RWPE2 (cell line): Measurements from ENCODE around the gene CHD1L.

ENCODE experiments used
- ATAC-seq: fragments of 200-7000 bp; cut with Tn5 transposase; 3 replicates; pipeline ENCODE4 v1.9.1; 2021; ENCODE audit warnings: low read depth
- DNase-seq: peaks from one replicate; pipeline ENCODE4 v3.0.0-alpha.2; 2020; ENCODE audit warnings: low spot score
- H3K27ac ChIP-seq: fragments of 450-650 bp; 2 replicates; pipeline ENCODE4 v1.5.1; 2017; ENCODE audit warnings: mild to moderate bottlenecking; ENCODE audit not compliant: poor library complexity, severe bottlenecking
- H3K27me3 ChIP-seq: fragments of 250-450 bp; sonication (Bioruptor Pico); 2 replicates; pipeline ENCODE4 v1.5.1; 2021; ENCODE audit warnings: mild to moderate bottlenecking, moderate library complexity; ENCODE audit not compliant: insufficient read depth, poor library complexity, severe bottlenecking
- H3K36me3 ChIP-seq: fragments of 250-450 bp; sonication (Bioruptor Pico); 2 replicates; pipeline ENCODE4 v1.5.1; 2020; ENCODE audit warnings: low read depth, mild to moderate bottlenecking, moderate library complexity
- H3K4me1 ChIP-seq: fragments of 250-450 bp; sonication (Bioruptor Pico); 2 replicates; pipeline ENCODE4 v1.5.1; 2021; ENCODE audit warnings: mild to moderate bottlenecking, moderate library complexity; ENCODE audit not compliant: insufficient read depth, poor library complexity, severe bottlenecking
- H3K4me3 ChIP-seq: fragments of 250-450 bp; sonication (Bioruptor Pico); 2 replicates; pipeline ENCODE4 v1.5.1; 2021; ENCODE audit warnings: mild to moderate bottlenecking, moderate library complexity; ENCODE audit not compliant: severe bottlenecking
- H3K9me3 ChIP-seq: fragments of 250-450 bp; sonication (Bioruptor Pico); 2 replicates; pipeline ENCODE4 v1.5.1; 2021; ENCODE audit warnings: mild to moderate bottlenecking, moderate library complexity; ENCODE audit not compliant: severe bottlenecking
- CTCF ChIP-seq: fragments of 450-650 bp; IDR thresholded peaks from one replicate; pipeline ENCODE4 v1.5.1; 2017; ENCODE audit warnings: mild to moderate bottlenecking, moderate library complexity; ENCODE audit not compliant: poor library complexity, severe bottlenecking

Gene CHD1L

GRCh38 chr1:147245129-147245528 is 2.6 kb downstream of the CHD1L start:
- ATAC-seq, result no peak
- H3K4me3 ChIP-seq, result no peak overlapping the region

GRCh38 chr1:147245586-147246021 is 3.1 kb downstream of the CHD1L start:
- H3K27ac ChIP-seq, result no peak overlapping the region
- no peaks in the 10 kb centered on the region for H3K27me3 ChIP-seq
- no peak for ATAC-seq
- H3K4me1 ChIP-seq, result peaks cover 16% of the 10 kb centered on the region
- no peak overlapping the region for H3K4me3 ChIP-seq
- no peaks in the 10 kb centered on the region for H3K9me3 ChIP-seq
- DNase-seq, result no peak
- no peak for TF ChIP-seq CTCF
- no peaks in the 10 kb centered on the region for H3K36me3 ChIP-seq

More at GRCh38 chr1:147245129-147245528, 2.6 kb downstream of the CHD1L start:
- no peak for TF ChIP-seq CTCF
- H3K27ac ChIP-seq, result no peak overlapping the region
- H3K36me3 ChIP-seq, result no peaks in the 10 kb centered on the region
- H3K9me3 ChIP-seq, result no peaks in the 10 kb centered on the region
- H3K27me3 ChIP-seq, result no peaks in the 10 kb centered on the region
- no peak for DNase-seq
- peaks cover 16% of the 10 kb centered on the region for H3K4me1 ChIP-seq

DNA sequence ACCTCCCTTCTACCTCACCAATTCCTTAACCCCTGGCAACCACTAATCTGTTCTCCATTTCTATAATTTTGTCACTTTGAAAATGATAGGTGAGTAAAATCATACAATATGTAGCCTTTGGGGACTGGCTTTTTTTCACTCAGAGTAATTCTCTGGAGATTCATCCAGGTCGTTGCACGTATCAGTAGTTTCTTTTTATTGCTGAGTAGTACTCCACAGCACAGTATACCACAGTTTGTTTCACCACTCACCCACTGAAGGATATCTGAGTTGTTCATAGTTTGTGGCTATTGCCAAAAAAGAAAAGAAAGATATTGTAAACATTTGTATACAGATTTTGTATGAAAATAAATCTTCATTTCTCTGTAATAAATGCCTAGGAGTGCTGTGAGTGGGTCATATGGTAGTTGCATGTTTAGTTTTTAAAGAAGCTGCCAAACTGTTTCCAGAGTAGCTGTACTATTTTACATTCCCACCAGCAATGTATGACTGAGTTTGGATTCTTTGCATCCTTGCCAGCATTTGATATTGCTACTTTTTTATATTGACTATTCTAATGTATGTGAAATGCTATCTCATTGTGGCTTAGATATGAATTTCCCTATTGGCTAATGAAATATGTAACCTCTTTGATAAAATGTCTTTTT is 3.7 kb downstream of the CHD1L start:
- H3K4me1 ChIP-seq, result peaks cover 16% of the 10 kb centered on the region
- TF ChIP-seq CTCF, result no peak
- no peaks in the 10 kb centered on the region for H3K9me3 ChIP-seq
- no peak overlapping the region for H3K4me3 ChIP-seq
- DNase-seq (no peak), ATAC-seq (no peak)
- H3K27me3 ChIP-seq, result no peaks in the 10 kb centered on the region
- no peaks in the 10 kb centered on the region for H3K36me3 ChIP-seq
- no peak overlapping the region for H3K27ac ChIP-seq

- no peaks in the 10 kb centered on the region for H3K9me3 ChIP-seq
- no peaks in the 10 kb centered on the region for H3K36me3 ChIP-seq
Observed at GRCh38 chr1:147246910-147247655, 4.6 kb downstream of the CHD1L start.

More at GRCh38 chr1:147246910-147247655, 4.6 kb downstream of the CHD1L start:
- no peaks in the 10 kb centered on the region for H3K27me3 ChIP-seq
- no peak for ATAC-seq
- H3K4me1 ChIP-seq, result peaks cover 12% of the 10 kb centered on the region
- TF ChIP-seq CTCF, result no peak
- no peak for DNase-seq
- H3K4me3 ChIP-seq, result no peak overlapping the region
- no peak overlapping the region for H3K27ac ChIP-seq
